AG09319 (cell line): ENCODE results near the gene AUTS2.

Experiments used
- DNase-seq: peaks from one replicate; pipeline ENCODE4 v3.0.0-alpha.2; 2010; ENCODE audit warnings: low read depth; ENCODE audit errors: extremely low read depth
- TF ChIP-seq, protein P1 (sequence below): IDR thresholded peaks from 2 replicates; pipeline ENCODE4 v1.5.1; 2011; ENCODE audit warnings: low read depth, mild to moderate bottlenecking, inconsistent platforms, low read length, moderate library complexity

AUTS2 gene

DNA sequence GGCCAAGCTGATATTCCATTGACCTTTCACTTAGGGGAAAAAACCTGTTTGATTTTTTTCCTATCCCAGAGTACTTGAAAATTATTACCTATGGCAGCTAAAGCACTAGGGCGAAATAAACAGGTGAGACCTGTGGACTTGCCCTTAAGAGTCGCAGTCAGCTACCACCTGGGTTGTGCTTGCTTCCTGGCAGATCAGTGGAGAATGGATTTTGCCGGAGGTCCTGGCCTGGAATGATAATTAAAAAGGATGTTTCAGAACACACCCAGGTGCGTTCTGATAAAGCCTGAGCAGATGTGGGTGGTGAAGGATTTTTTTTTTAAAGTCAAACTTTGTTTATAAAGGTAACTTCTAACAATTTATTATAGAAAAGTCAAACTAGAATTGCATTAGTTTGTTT lies 59.1 kb downstream of the AUTS2 start:
- DNase-seq: no peak
- TF ChIP-seq, protein P1, sequence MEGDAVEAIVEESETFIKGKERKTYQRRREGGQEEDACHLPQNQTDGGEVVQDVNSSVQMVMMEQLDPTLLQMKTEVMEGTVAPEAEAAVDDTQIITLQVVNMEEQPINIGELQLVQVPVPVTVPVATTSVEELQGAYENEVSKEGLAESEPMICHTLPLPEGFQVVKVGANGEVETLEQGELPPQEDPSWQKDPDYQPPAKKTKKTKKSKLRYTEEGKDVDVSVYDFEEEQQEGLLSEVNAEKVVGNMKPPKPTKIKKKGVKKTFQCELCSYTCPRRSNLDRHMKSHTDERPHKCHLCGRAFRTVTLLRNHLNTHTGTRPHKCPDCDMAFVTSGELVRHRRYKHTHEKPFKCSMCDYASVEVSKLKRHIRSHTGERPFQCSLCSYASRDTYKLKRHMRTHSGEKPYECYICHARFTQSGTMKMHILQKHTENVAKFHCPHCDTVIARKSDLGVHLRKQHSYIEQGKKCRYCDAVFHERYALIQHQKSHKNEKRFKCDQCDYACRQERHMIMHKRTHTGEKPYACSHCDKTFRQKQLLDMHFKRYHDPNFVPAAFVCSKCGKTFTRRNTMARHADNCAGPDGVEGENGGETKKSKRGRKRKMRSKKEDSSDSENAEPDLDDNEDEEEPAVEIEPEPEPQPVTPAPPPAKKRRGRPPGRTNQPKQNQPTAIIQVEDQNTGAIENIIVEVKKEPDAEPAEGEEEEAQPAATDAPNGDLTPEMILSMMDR: no peak

DNA sequence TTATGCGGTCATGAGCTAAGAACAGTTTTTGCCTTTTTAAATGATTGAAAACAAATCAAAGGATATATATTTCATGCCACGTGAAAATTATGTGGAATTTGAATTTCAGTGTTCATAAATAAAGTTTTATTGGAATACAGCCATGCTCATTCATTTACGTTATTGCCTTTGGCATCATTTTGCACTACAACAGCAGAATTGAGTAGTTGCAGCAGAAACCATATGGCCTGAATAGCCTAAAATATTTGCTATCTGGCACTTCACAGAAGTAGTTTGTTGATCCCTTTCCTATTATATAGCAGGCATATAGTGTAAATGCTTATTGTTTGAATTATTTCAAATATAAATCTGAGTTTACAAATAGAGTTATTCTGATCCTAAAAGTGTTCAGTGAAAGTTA lies 59.7 kb downstream of the AUTS2 start:
- TF ChIP-seq, protein P1: no peak
- DNase-seq: no peak

DNA sequence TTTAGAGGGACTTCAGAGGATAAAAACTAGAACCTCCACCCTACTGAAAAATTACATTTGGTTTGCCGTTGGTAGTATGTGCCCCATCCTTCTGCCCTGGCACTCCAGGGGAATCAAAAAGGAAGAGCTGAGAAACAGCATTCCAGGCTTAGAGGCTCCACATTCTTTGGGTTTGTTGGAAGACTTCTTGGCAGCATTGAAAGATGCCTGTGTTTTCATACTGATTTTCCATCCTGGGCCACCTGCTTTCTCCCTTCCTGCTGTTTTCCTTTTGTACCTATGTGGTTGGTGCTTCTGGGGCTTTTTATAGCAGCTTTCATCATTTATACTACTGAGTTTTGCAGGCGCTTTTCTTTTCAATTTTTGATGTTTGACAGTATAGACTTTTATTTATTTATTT lies 61.7 kb downstream of the AUTS2 start:
- no peak for DNase-seq
- TF ChIP-seq, protein P1: no peak

DNA sequence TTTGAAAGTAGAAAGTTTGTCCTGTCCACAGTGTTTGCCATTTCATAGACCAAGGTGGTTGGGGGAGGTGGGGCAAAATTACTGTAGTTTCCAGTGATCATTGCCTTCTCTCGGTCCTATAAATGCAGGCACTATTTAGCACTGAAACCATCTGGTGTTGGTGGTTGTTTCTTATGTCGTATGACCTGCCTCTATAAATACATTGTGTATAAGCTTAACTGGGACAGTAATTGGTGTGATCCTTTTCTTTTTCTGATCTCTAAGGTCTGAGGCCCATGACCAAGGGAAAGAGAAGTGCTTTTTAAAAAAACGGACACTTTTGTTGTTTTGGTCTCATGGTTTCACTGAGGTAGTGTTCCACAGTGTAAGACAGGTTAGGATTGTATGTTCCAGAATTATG lies 63.1 kb downstream of the AUTS2 start:
- TF ChIP-seq, protein P1: no peak
- no peak for DNase-seq

DNA sequence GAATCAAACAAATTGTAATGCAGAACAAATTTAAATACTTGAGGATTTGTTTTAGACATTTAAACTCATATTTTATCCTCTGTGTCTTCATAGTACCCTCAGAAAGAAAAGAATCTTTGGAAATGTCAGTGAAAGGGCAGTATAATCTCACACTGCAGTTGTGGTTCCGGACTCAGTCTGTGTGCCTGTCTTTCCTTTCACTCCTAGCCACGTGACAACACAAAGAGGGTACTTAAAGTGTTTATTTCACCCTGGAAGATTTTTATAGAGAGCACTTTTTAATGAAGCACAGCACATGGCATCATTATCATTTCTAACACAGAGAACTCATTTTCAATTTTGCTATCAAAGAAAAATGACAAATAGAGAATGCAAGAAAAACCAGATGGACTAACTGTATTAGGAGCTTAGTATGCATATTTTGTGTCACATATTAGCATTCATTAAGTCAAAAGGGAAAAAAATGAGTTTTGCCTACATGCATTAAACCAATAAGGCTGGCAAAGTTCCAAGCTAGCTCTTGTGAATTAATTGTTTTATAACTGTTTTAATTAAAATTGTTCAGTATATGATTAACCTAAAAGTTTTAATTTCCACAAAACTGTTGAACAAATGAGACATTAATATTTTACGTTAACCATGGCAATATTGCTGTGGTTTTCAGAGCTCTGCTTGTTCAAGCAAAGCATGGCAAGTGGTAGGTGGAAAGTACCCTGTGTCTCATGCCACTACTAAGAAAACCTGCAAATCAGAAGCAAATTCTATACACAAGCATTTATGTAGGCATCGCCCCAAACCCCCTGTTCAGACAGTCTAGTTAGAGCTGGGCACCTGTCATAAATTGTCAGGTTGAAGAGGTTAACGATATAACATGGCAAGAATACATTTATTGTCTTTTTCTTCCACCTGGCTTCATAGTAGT lies 65.9 kb downstream of the AUTS2 start:
- no peak for DNase-seq
- TF ChIP-seq, protein P1: no peak

DNA sequence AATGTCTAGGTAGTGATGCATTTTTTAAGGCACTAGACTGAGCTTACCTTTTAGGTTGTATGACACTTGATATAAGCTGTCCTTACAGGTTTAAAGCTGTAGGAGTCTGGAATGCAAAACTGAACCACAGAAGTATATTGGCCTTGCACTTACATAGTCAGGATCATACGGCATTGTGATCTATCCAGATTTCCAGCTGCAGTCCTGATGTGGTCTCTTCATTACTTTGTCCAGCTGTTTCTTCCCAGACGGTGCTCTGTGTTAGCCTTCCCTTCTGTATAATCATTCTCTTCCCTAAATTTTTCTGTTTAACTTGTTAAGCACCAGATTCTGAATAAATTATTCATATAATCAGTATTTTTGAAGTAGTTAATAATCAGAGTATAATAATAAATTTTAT lies 67.1 kb downstream of the AUTS2 start:
- TF ChIP-seq, protein P1: no peak
- no peak for DNase-seq

DNA sequence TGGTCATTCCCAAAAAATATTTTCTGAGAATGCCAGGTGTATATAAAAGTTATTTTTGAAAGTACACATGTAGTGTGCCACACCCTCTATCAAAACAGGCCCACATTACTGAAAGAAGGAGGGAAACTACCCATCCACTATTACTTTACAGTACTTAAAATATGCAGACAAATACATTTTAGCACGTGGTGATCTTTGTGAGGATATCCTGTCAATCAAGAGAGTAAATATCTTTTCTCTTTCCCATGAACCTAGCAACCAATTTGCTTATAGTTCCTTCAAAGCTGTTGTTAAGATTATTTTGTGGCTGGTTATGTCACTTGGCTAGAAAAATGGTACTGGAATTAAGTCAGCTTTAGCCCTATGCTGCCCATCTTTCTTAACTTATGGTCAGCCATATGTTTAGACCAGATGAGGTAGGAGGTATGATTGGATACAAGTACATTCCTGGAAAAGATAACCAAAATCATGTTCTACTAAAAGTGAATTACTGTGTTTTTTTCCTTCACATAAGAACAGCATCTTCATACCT lies 70.1 kb downstream of the AUTS2 start:
- DNase-seq: no peak
- TF ChIP-seq, protein P1: no peak
